Activated CD8-positive, alpha-beta memory T cell treated with anti-CD3 and anti-CD28 coated beads, Interleukin-2, amount 10 ng/mL, durations not matched to agents 7 days and 5 days (primary cell): ENCODE measurements around the gene SEC11A. TPM values are rescaled to one million over a fixed set of nuclear protein-coding genes. Genes with fewer than 3 reads are reported as not detected.

Source experiments
- ATAC-seq: fragments of 150-1000 bp; cut with Tn5 transposase; one replicate; pipeline ENCODE4 v1.10.0; 2021; ENCODE audit warnings: moderate library complexity
- CTCF ChIA-PET: fragments of 350-600 bp; sonication (Branson Sonifier 250); formaldehyde crosslinking; loops from one replicate; lab custom pipeline; 2021; ENCODE audit warnings: antibody characterized with exemption; lab: Charles Lee
- DNase-seq: peaks from one replicate; pipeline ENCODE4 v3.0.0-alpha.2; 2020
- H3K27ac Mint-ChIP-seq: one replicate; pipeline ENCODE4 v1.8.0; 2021; ENCODE audit warnings: mild to moderate bottlenecking, mixed read lengths
- H3K27me3 Mint-ChIP-seq: one replicate; pipeline ENCODE4 v1.8.0; 2021; ENCODE audit warnings: mixed read lengths
- H3K36me3 Mint-ChIP-seq: one replicate; pipeline ENCODE4 v1.8.0; 2021; ENCODE audit warnings: mild to moderate bottlenecking, mixed read lengths
- H3K4me1 Mint-ChIP-seq: one replicate; pipeline ENCODE4 v1.8.0; 2021; ENCODE audit warnings: mixed read lengths
- H3K4me3 Mint-ChIP-seq: one replicate; pipeline ENCODE4 v1.8.0; 2021; ENCODE audit warnings: mild to moderate bottlenecking, moderate library complexity, mixed read lengths
- H3K9me3 Mint-ChIP-seq: one replicate; pipeline ENCODE4 v1.8.0; 2022; ENCODE audit warnings: low read depth, mixed read lengths
- total RNA-seq, 2 experiments: library from RNA; stranded (reverse); gene quantifications; one replicate each; pipeline ENCODE4 v1.2.3, GENCODE V29; 2021

SEC11A gene
- total RNA-seq, 2 experiments from 2014 or later = 96.6 to 122 TPM

GRCh38 chr15:84731774-84732173 lies 15.8 kb upstream of the SEC11A start:
- no peaks in the 10 kb centered on the region for H3K27me3 Mint-ChIP-seq
- peaks cover 46% of the 10 kb centered on the region for H3K4me1 Mint-ChIP-seq
- DNase-seq (no peak), ATAC-seq (no peak)
- no peaks in the 10 kb centered on the region for H3K9me3 Mint-ChIP-seq
- H3K4me3 Mint-ChIP-seq = no peak overlapping the region
- peaks cover 3% of the 10 kb centered on the region for H3K36me3 Mint-ChIP-seq
- CTCF ChIA-PET = interaction anchor here (0.5 to 7.3 kb wide), 3 partner anchors 14 to 76 kb away, joined by 3 to 92 read pairs (median 3); partner anchors contain the start of gene SEC11A
- no peak overlapping the region for H3K27ac Mint-ChIP-seq

DNA sequence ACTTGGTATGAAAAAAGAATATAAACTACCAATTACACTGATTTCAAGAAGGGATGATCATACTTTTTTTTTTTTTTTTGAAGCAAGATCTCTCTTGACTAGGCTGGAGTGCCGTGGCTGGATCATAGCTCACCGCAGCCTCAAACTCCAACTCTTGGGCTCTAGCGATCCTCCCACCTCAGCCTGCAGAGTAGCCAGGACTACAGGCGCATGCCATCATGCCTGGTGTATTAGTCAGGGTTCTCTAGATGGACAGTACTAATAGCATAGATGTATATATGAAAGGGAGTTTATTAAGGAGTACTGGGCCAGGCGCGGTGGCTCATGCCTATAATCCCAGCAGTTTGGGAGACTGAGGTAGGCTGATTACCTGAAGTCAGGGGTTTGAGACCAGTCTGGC lies 11.5 kb upstream of the SEC11A start:
- H3K27me3 Mint-ChIP-seq = no peaks in the 10 kb centered on the region
- no peaks in the 10 kb centered on the region for H3K9me3 Mint-ChIP-seq
- H3K4me3 Mint-ChIP-seq = no peak overlapping the region
- H3K4me1 Mint-ChIP-seq = peaks cover 25% of the 10 kb centered on the region
- CTCF ChIA-PET = interaction anchor here (0.7 to 0.8 kb wide), 2 partner anchors 8 to 95 kb away, joined by 3 read pairs; no protein-coding TSS in a partner anchor
- H3K36me3 Mint-ChIP-seq = peaks cover 3% of the 10 kb centered on the region
- DNase-seq (no peak), ATAC-seq (no peak)
- no peak overlapping the region for H3K27ac Mint-ChIP-seq

DNA sequence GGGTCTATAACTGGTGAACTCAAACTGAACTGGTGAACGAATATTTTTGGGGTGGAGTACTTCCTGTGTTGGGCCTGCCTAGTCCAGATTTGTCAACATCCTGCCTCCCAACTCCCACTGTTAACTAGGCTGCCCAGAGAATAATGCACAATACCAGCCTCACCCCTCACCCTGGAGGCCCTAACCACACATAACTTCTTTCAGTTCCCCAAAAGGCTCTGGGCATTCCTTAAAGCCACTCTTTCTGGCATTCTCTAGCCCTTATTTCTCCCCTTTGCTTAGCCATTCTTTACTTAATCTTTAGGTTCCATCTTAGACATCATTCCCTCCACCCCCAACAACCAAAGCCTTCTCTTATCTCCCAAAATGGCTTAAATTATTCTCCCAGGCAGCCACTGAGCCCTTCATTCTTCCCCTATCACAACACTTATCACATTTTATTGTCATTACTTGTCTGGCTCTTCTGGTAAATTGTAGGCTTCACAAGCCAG lies 9.1 kb upstream of the SEC11A start:
- Mint-ChIP-seq H3K36me3 (peaks cover 3% of the 10 kb centered on the region), H3K27me3 (no peaks in the 10 kb centered on the region), H3K9me3 (no peaks in the 10 kb centered on the region), H3K4me3 (no peak overlapping the region), H3K4me1 (peaks cover 27% of the 10 kb centered on the region), H3K27ac (peak overlapping the region; percentile 78)
- DNase-seq (peak; percentile 59), ATAC-seq (peak; percentile 84)
- CTCF ChIA-PET = interaction anchor here (1.0 to 4.2 kb wide), 5 partner anchors 10 to 24 kb away, joined by 3 to 31 read pairs (median 4); partner anchors contain the start of gene SEC11A

- Mint-ChIP-seq H3K4me3 (no peak overlapping the region), H3K4me1 (peaks cover 31% of the 10 kb centered on the region), H3K27me3 (no peaks in the 10 kb centered on the region), H3K27ac (no peak overlapping the region), H3K36me3 (peaks cover 3% of the 10 kb centered on the region), H3K9me3 (no peaks in the 10 kb centered on the region)
- ATAC-seq (no peak), DNase-seq (no peak)
- CTCF ChIA-PET = interaction anchor here (4.2 kb wide), 1 partner anchor 12 kb away, joined by 31 read pairs; no protein-coding TSS in a partner anchor
These were observed 6.7 kb upstream of the SEC11A start for GRCh38 chr15:84722628-84723027.

GRCh38 chr15:84721371-84721770 lies 5.4 kb upstream of the SEC11A start:
- Mint-ChIP-seq H3K36me3 (peaks cover 3% of the 10 kb centered on the region), H3K27me3 (no peaks in the 10 kb centered on the region), H3K4me3 (no peak overlapping the region), H3K4me1 (peaks cover 38% of the 10 kb centered on the region), H3K9me3 (no peaks in the 10 kb centered on the region), H3K27ac (peak overlapping the region; percentile 41)
- ATAC-seq (no peak), DNase-seq (no peak)
- CTCF ChIA-PET = interaction anchor here (0.8 to 8.6 kb wide), 2 partner anchors 9 to 13 kb away, joined by 4 to 92 read pairs; no protein-coding TSS in a partner anchor

- no peaks in the 10 kb centered on the region for H3K27me3 Mint-ChIP-seq
- H3K36me3 Mint-ChIP-seq = peaks cover 20% of the 10 kb centered on the region
- H3K27ac Mint-ChIP-seq = peak overlapping the region; percentile 94
- CTCF ChIA-PET = interaction anchor here (0.6 to 8.6 kb wide), 14 partner anchors 9 to 241 kb away, joined by 3 to 92 read pairs (median 5); partner anchors contain the start of genes WDR73 and ZNF592
- ATAC-seq (peak; percentile 10), DNase-seq (peak; percentile 61)
- no peaks in the 10 kb centered on the region for H3K9me3 Mint-ChIP-seq
- peak overlapping the region; percentile 92 for H3K4me3 Mint-ChIP-seq
- H3K4me1 Mint-ChIP-seq = peaks cover 46% of the 10 kb centered on the region
These were observed 401 bp downstream of the SEC11A start for GRCh38 chr15:84715441-84716035.

DNA sequence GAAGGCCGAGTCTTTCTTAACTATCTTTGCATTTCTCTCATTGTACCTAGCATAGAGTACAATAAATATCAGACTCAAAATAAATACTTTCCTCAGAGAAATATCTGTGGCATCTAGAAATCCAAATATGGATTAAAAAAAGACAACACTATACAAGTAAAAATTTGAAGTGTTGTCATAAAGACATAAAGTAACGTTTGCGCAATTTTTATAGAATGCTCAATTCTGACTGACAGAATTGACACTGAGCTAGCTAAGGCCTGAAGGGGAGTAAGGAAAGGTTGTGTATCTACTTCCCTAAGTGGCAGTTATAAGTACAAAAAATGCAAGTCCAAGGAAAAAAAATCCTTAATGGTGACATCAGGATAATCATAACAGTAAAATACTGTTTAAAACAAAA lies 1.1 kb downstream of the SEC11A start:
- CTCF ChIA-PET = interaction anchor here (1.6 to 8.6 kb wide), 7 partner anchors 10 to 83 kb away, joined by 3 to 92 read pairs (median 19); partner anchors contain the start of genes WDR73 and ZNF592
- Mint-ChIP-seq H3K27ac (peak overlapping the region; percentile 94), H3K4me3 (peak overlapping the region; percentile 92), H3K36me3 (peaks cover 22% of the 10 kb centered on the region), H3K9me3 (no peaks in the 10 kb centered on the region), H3K27me3 (no peaks in the 10 kb centered on the region), H3K4me1 (peaks cover 45% of the 10 kb centered on the region)
- ATAC-seq = no peak
- DNase-seq = no peak

- H3K4me3 Mint-ChIP-seq = peak overlapping the region; percentile 92
- H3K27ac Mint-ChIP-seq = no peak overlapping the region
- CTCF ChIA-PET = interaction anchor here (0.7 to 8.6 kb wide), 7 partner anchors 10 to 83 kb away, joined by 3 to 92 read pairs (median 6); partner anchors contain the start of gene ZNF592
- no peaks in the 10 kb centered on the region for H3K27me3 Mint-ChIP-seq
- peaks cover 22% of the 10 kb centered on the region for H3K36me3 Mint-ChIP-seq
- peaks cover 45% of the 10 kb centered on the region for H3K4me1 Mint-ChIP-seq
- no peak for DNase-seq
- ATAC-seq = no peak
- H3K9me3 Mint-ChIP-seq = no peaks in the 10 kb centered on the region
These were observed 1.6 kb downstream of the SEC11A start for GRCh38 chr15:84714372-84714771.

GRCh38 chr15:84703808-84704207 lies 12.1 kb downstream of the SEC11A start:
- no peak overlapping the region for H3K4me3 Mint-ChIP-seq
- DNase-seq = no peak
- H3K9me3 Mint-ChIP-seq = no peaks in the 10 kb centered on the region
- no peak for ATAC-seq
- no peaks in the 10 kb centered on the region for H3K27me3 Mint-ChIP-seq
- CTCF ChIA-PET = interaction anchor here (1.0 to 1.4 kb wide), 2 partner anchors 8 to 116 kb away, joined by 3 to 4 read pairs; no protein-coding TSS in a partner anchor
- peaks cover 21% of the 10 kb centered on the region for H3K36me3 Mint-ChIP-seq
- peaks cover 33% of the 10 kb centered on the region for H3K4me1 Mint-ChIP-seq
- no peak overlapping the region for H3K27ac Mint-ChIP-seq

DNA sequence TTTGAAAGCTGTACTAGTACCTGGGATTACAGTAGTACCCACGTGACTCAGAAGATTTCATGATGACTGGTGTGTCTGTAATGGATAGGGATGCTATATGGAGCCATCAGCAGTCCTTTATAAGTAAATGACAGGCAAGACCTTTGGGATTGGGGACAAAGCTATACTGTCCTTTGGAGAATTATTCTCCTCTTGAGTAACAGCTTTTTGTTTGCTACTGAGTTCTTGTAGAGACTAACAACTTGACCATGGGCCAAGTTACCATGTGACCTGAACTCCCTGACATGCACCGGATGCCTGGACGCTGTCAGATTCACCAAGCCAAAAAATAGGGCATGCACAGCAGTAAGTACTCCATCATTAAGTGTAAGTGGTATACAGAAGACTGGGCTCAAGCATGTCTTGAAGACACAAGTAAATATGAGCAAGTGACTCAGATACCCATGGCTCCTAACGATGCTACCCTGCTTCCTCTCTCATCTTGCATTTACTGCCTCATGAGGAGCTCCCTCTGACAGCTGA lies 12.9 kb downstream of the SEC11A start:
- no peak overlapping the region for H3K4me3 Mint-ChIP-seq

DNA sequence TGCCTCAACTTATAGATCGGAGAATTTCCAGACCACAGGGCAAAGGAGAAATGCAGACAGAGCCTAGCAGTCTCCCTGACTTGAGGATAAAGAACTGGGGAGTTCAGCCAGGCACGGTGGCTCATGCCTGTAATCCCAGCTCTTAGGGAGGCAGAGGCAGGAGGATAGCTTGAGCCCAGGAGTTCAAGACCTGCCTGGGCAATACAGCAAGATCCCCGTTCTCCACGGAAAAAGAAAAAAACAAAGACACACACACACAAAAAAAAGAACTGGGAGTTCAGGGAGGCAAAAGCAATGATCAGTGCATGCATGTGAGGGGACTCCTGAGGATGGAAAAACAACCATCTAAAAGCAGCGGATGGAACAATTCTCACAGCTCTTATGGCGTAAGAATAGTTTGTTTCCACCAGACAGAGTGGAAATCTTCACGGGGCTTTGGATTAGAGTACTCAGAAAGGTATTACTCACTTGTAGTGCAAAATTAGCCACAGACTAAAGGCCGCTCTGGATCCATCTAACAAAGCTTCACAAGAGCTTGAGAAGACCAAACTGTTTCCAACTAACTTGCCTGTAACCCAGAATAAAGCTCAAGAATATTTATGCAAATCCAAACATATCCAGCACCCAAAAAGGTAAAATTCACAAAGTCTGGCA lies 16.3 kb downstream of the SEC11A start:
- H3K27me3 Mint-ChIP-seq = no peaks in the 10 kb centered on the region

More for the DNA sequence above, 12.9 kb downstream of the SEC11A start:
- no peak for DNase-seq
- peak overlapping the region; percentile 20 for H3K27ac Mint-ChIP-seq
- H3K9me3 Mint-ChIP-seq = no peaks in the 10 kb centered on the region
- CTCF ChIA-PET = interaction anchor here (1.0 to 1.4 kb wide), 3 partner anchors 8 to 115 kb away, joined by 3 to 4 read pairs (median 3); partner anchors contain the start of gene SEC11A
- H3K4me1 Mint-ChIP-seq = peaks cover 36% of the 10 kb centered on the region
- ATAC-seq = no peak
- peaks cover 18% of the 10 kb centered on the region for H3K36me3 Mint-ChIP-seq
- H3K27me3 Mint-ChIP-seq = no peaks in the 10 kb centered on the region

GRCh38 chr15:84697236-84697990 lies 18.5 kb downstream of the SEC11A start:
- Mint-ChIP-seq H3K4me1 (peaks cover 30% of the 10 kb centered on the region), H3K9me3 (no peaks in the 10 kb centered on the region), H3K36me3 (peaks cover 13% of the 10 kb centered on the region), H3K4me3 (no peak overlapping the region), H3K27me3 (no peaks in the 10 kb centered on the region), H3K27ac (no peak overlapping the region)
- no peak for DNase-seq
- ATAC-seq = no peak
- CTCF ChIA-PET = interaction anchor here (0.9 to 1.6 kb wide), 3 partner anchors 12 to 20 kb away, joined by 3 to 4 read pairs (median 3); no protein-coding TSS in a partner anchor

More for the DNA sequence above, 16.3 kb downstream of the SEC11A start:
- no peak overlapping the region for H3K4me3 Mint-ChIP-seq
- no peaks in the 10 kb centered on the region for H3K9me3 Mint-ChIP-seq
- peaks cover 13% of the 10 kb centered on the region for H3K36me3 Mint-ChIP-seq
- CTCF ChIA-PET = interaction anchor here (0.6 to 0.7 kb wide), 2 partner anchors 23 to 32 kb away, joined by 3 read pairs; no protein-coding TSS in a partner anchor
- ATAC-seq = no peak
- H3K27ac Mint-ChIP-seq = peak overlapping the region; percentile 49
- no peak for DNase-seq
- peaks cover 38% of the 10 kb centered on the region for H3K4me1 Mint-ChIP-seq
